ENCODE data around the gene FRK.
"Not testable (repeated sequence)": the region's sequence is repeated elsewhere in the genome, so short reads cannot be mapped to it uniquely, and the experiment has no call there.

FRK gene

GRCh38 chr6:115969207-115969929 lies 91.3 kb downstream of the FRK start:
- no peak overlapping the region for H4K8ac ChIP-seq (ENCODE audit: low read depth, low read length)
- no peak overlapping the region for H4K91ac ChIP-seq (ENCODE audit: low read depth, low read length)
- no peak overlapping the region for H2AK5ac ChIP-seq (ENCODE audit: low read length)
- no peak overlapping the region for H3K4me2 ChIP-seq (ENCODE audit: low read length)
- no peak overlapping the region for H3K18ac ChIP-seq (ENCODE audit: low read length)
- H3K9ac ChIP-seq (ENCODE audit: low read length), result no peak overlapping the region
- H4K12ac ChIP-seq (ENCODE audit: low read depth, low read length), result no peak overlapping the region
- no peak overlapping the region for H3K14ac ChIP-seq (ENCODE audit: low read length)
- H3K79me1 ChIP-seq (ENCODE audit: low read length), result no peaks in the 10 kb centered on the region
- H2AFZ ChIP-seq (ENCODE audit: insufficient read depth, low read length, poor library complexity), result no peak overlapping the region
- no peaks in the 10 kb centered on the region for H3K79me2 ChIP-seq (ENCODE audit: control insufficient read depth, insufficient read depth, low read length, poor library complexity)
- no peak overlapping the region for H3K4ac ChIP-seq (ENCODE audit: low read depth, low read length)
- H3K23ac ChIP-seq (ENCODE audit: low read length), result no peak overlapping the region
- WGBS (ENCODE audit: extremely low coverage, insufficient coverage, insufficient read length), result no CpG with 5 or more reads among the region's 7 CpGs
- H3K4me3 ChIP-seq (ENCODE audit: low read depth, low read length), result no peak overlapping the region
- H2BK12ac ChIP-seq (ENCODE audit: low read length), result no peak overlapping the region
- H2BK120ac ChIP-seq (ENCODE audit: insufficient read depth, low read length, poor library complexity), result no peak overlapping the region
- H3K27ac ChIP-seq (ENCODE audit: low read depth, low read length), result no peak overlapping the region
- H3K27me3 ChIP-seq (ENCODE audit: insufficient read depth, low read length), result no peaks in the 10 kb centered on the region
- no peaks in the 10 kb centered on the region for H3K9me3 ChIP-seq (ENCODE audit: insufficient read depth, low read depth, low read length)
- DNase-seq, result no peak
- no peaks in the 10 kb centered on the region for H3K4me1 ChIP-seq (ENCODE audit: control insufficient read depth in 1 of 2, insufficient read depth in 2 of 2, low read length in 2 of 2)
- H2BK5ac ChIP-seq (ENCODE audit: low read depth, low read length, poor library complexity), result no peak overlapping the region
- no peaks in the 10 kb centered on the region for H3K36me3 ChIP-seq (ENCODE audit: control insufficient read depth in 1 of 2, insufficient read depth in 2 of 2, low read length in 2 of 2)

DNA sequence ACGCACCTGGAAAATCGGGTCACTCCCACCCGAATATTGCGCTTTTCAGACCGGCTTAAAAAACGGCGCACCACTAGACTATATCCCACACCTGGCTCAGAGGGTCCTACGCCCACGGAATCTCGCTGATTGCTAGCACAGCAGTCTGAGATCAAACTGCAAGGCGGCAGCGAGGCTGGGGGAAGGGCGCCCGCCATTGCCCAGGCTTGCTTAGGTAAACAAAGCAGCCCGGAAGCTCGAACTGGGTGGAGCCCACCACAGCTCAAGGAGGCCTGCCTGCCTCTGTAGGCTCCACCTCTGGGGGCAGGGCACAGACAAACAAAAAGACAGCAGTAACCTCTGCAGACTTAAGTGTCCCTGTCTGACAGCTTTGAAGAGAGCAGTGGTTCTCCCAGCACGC lies 100.4 kb downstream of the FRK start:
- H2AK5ac ChIP-seq (ENCODE audit: low read length); H4K8ac ChIP-seq (ENCODE audit: low read depth, low read length); H3K18ac ChIP-seq (ENCODE audit: low read length); H3K4ac ChIP-seq (ENCODE audit: low read depth, low read length); H4K12ac ChIP-seq (ENCODE audit: low read depth, low read length); H3K14ac ChIP-seq (ENCODE audit: low read length); H2AFZ ChIP-seq (ENCODE audit: insufficient read depth, low read length, poor library complexity); H3K36me3 ChIP-seq (ENCODE audit: control insufficient read depth in 1 of 2, insufficient read depth in 2 of 2, low read length in 2 of 2); H2BK5ac ChIP-seq (ENCODE audit: low read depth, low read length, poor library complexity); H3K27ac ChIP-seq (ENCODE audit: low read depth, low read length); H2BK12ac ChIP-seq (ENCODE audit: low read length); H3K79me2 ChIP-seq (ENCODE audit: control insufficient read depth, insufficient read depth, low read length, poor library complexity); H3K4me3 ChIP-seq (ENCODE audit: low read depth, low read length); H3K9ac ChIP-seq (ENCODE audit: low read length); H3K4me2 ChIP-seq (ENCODE audit: low read length); DNase-seq; H4K91ac ChIP-seq (ENCODE audit: low read depth, low read length); H3K4me1 ChIP-seq (ENCODE audit: control insufficient read depth in 1 of 2, insufficient read depth in 2 of 2, low read length in 2 of 2); H2BK120ac ChIP-seq (ENCODE audit: insufficient read depth, low read length, poor library complexity); H3K9me3 ChIP-seq (ENCODE audit: insufficient read depth, low read depth, low read length); H3K79me1 ChIP-seq (ENCODE audit: low read length); H3K23ac ChIP-seq (ENCODE audit: low read length); H3K27me3 ChIP-seq (ENCODE audit: insufficient read depth, low read length): not testable (repeated sequence)
- WGBS (ENCODE audit: extremely low coverage, insufficient coverage, insufficient read length), result no CpG with 5 or more reads among the region's 17 CpGs

DNA sequence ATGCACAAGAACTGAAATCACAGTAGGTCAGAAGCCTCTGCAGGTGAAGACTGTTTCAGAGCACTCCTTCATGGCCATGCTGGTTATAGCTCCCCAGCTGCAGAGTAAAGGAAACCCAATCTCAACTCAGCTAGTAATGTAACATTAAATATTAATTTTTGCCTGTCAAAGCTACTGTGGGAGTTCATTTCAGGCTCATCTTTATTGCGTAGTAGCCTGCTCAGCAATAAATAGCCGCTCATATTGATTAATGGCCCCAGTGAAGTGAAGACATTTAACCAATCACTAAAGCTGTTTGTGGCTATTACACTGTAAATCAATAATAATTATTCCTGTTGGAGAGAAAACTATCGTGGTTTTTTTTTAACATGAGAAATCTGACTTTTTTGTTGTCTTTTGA lies 101.7 kb downstream of the FRK start:
- Histone ChIP-seq H2BK5ac (ENCODE audit: low read depth, low read length, poor library complexity) (no peak overlapping the region), H3K9ac (ENCODE audit: low read length) (no peak overlapping the region), H3K36me3 (ENCODE audit: control insufficient read depth in 1 of 2, insufficient read depth in 2 of 2, low read length in 2 of 2) (no peaks in the 10 kb centered on the region), H4K91ac (ENCODE audit: low read depth, low read length) (no peak overlapping the region), H3K79me2 (ENCODE audit: control insufficient read depth, insufficient read depth, low read length, poor library complexity) (no peaks in the 10 kb centered on the region), H2BK12ac (ENCODE audit: low read length) (no peak overlapping the region), H4K8ac (ENCODE audit: low read depth, low read length) (no peak overlapping the region), H3K27me3 (ENCODE audit: insufficient read depth, low read length) (no peaks in the 10 kb centered on the region), H3K23ac (ENCODE audit: low read length) (no peak overlapping the region), H2BK120ac (ENCODE audit: insufficient read depth, low read length, poor library complexity) (no peak overlapping the region), H3K4ac (ENCODE audit: low read depth, low read length) (no peak overlapping the region), H2AFZ (ENCODE audit: insufficient read depth, low read length, poor library complexity) (no peak overlapping the region), H3K4me2 (ENCODE audit: low read length) (no peak overlapping the region), H3K4me3 (ENCODE audit: low read depth, low read length) (no peak overlapping the region), H3K79me1 (ENCODE audit: low read length) (no peaks in the 10 kb centered on the region), H3K9me3 (ENCODE audit: insufficient read depth, low read depth, low read length) (no peaks in the 10 kb centered on the region), H2AK5ac (ENCODE audit: low read length) (no peak overlapping the region), H3K27ac (ENCODE audit: low read depth, low read length) (no peak overlapping the region), H3K4me1 (ENCODE audit: control insufficient read depth in 1 of 2, insufficient read depth in 2 of 2, low read length in 2 of 2) (no peaks in the 10 kb centered on the region), H3K14ac (ENCODE audit: low read length) (no peak overlapping the region), H4K12ac (ENCODE audit: low read depth, low read length) (no peak overlapping the region), H3K18ac (ENCODE audit: low read length) (no peak overlapping the region)
- no CpG with 5 or more reads among the region's 3 CpGs for WGBS (ENCODE audit: extremely low coverage, insufficient coverage, insufficient read length)
- no peak for DNase-seq

DNA sequence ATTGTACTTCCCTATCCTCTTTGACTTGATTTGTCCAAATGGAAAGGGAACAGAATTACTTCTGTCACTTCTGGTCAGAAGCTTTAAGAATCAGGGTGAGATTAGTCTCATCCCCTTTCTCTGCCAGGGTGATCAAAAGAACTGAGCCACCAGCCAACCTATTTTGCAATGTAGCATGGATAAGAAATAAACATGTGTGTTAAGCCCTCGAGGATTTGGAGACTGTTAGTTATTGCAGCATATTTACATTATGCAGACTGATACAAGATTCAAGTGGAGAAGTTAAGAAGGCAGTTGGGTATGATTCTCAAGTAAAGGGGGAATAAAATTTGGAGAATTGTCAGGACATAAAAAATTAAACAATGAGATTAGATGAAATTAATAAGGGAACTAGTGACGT lies 106.0 kb downstream of the FRK start:
- H4K12ac ChIP-seq (ENCODE audit: low read depth, low read length), result no peak overlapping the region
- H3K79me2 ChIP-seq (ENCODE audit: control insufficient read depth, insufficient read depth, low read length, poor library complexity), result no peaks in the 10 kb centered on the region
- WGBS (ENCODE audit: extremely low coverage, insufficient coverage, insufficient read length), result no CpG with 5 or more reads among the region's 2 CpGs
- no peak overlapping the region for H3K4ac ChIP-seq (ENCODE audit: low read depth, low read length)
- no peaks in the 10 kb centered on the region for H3K9me3 ChIP-seq (ENCODE audit: insufficient read depth, low read depth, low read length)
- no peaks in the 10 kb centered on the region for H3K36me3 ChIP-seq (ENCODE audit: control insufficient read depth in 1 of 2, insufficient read depth in 2 of 2, low read length in 2 of 2)
- H3K27ac ChIP-seq (ENCODE audit: low read depth, low read length), result no peak overlapping the region
- H2AK5ac ChIP-seq (ENCODE audit: low read length), result no peak overlapping the region
- DNase-seq, result no peak
- no peak overlapping the region for H3K4me2 ChIP-seq (ENCODE audit: low read length)
- H4K8ac ChIP-seq (ENCODE audit: low read depth, low read length), result no peak overlapping the region
- no peak overlapping the region for H2AFZ ChIP-seq (ENCODE audit: insufficient read depth, low read length, poor library complexity)
- H3K4me1 ChIP-seq (ENCODE audit: control insufficient read depth in 1 of 2, insufficient read depth in 2 of 2, low read length in 2 of 2), result no peaks in the 10 kb centered on the region
- H2BK120ac ChIP-seq (ENCODE audit: insufficient read depth, low read length, poor library complexity), result no peak overlapping the region
- H3K9ac ChIP-seq (ENCODE audit: low read length), result no peak overlapping the region
- no peak overlapping the region for H2BK5ac ChIP-seq (ENCODE audit: low read depth, low read length, poor library complexity)
- no peak overlapping the region for H3K18ac ChIP-seq (ENCODE audit: low read length)
- H4K91ac ChIP-seq (ENCODE audit: low read depth, low read length), result no peak overlapping the region
- H3K4me3 ChIP-seq (ENCODE audit: low read depth, low read length), result no peak overlapping the region
- no peak overlapping the region for H3K23ac ChIP-seq (ENCODE audit: low read length)
- no peaks in the 10 kb centered on the region for H3K79me1 ChIP-seq (ENCODE audit: low read length)
- H2BK12ac ChIP-seq (ENCODE audit: low read length), result no peak overlapping the region
- H3K14ac ChIP-seq (ENCODE audit: low read length), result no peak overlapping the region
- H3K27me3 ChIP-seq (ENCODE audit: insufficient read depth, low read length), result no peaks in the 10 kb centered on the region

Data from trophoblast cell (in vitro differentiated cells and primary cell).